Measurements from ENCODE around the gene APCDD1L.

DNA sequence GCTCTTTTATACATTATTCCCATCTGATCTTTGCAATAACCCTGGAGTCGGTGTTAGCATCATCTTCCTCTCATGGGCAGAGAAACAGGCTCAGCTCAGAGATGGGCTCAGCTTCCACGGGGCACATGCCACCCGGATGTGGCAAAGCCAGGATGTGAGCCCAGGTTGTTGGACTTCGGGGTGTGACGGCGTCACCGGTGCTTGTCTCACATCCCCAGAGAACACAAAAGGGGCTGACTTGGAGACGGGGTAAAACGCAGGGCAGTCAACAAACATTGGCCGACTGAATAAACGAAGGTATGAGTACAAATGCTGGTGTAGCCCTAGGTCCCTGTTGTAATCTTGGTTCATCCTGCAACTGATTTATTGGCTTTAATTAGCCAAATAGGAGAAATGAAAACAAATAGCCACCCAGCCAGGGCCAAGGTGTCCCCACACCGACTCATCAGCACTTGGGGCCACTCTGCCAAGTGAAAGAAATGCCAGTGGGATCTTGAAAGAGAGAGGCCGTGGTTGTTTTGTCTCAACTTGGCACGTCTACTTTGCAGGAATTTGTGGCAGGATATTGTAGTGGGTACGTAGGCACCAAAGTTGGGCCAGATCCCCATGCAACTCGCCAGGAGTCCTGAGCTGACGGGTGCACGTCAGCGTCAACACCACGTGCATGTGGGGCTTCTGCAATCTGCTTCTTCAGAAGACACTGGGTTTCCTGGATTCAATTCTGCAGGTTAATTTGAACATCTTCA lies 42.8 kb downstream of the APCDD1L start:
- no peak for TF ChIP-seq FOXM1 (IDR thresholded peaks at IDR 0.05; ENCODE audit: low read depth)
- TF ChIP-seq, protein P1, sequence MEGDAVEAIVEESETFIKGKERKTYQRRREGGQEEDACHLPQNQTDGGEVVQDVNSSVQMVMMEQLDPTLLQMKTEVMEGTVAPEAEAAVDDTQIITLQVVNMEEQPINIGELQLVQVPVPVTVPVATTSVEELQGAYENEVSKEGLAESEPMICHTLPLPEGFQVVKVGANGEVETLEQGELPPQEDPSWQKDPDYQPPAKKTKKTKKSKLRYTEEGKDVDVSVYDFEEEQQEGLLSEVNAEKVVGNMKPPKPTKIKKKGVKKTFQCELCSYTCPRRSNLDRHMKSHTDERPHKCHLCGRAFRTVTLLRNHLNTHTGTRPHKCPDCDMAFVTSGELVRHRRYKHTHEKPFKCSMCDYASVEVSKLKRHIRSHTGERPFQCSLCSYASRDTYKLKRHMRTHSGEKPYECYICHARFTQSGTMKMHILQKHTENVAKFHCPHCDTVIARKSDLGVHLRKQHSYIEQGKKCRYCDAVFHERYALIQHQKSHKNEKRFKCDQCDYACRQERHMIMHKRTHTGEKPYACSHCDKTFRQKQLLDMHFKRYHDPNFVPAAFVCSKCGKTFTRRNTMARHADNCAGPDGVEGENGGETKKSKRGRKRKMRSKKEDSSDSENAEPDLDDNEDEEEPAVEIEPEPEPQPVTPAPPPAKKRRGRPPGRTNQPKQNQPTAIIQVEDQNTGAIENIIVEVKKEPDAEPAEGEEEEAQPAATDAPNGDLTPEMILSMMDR (IDR thresholded peaks at IDR 0.05): no peak
- no peak for TF ChIP-seq EP300 (IDR thresholded peaks at IDR 0.05; ENCODE audit: borderline replicate concordance in 1 of 2, low read depth in 1 of 2, low read length in 1 of 2)
- no peak for TF ChIP-seq TEAD4 (IDR thresholded peaks at IDR 0.05; ENCODE audit: borderline replicate concordance, insufficient read depth)
- TF ChIP-seq, protein P2, sequence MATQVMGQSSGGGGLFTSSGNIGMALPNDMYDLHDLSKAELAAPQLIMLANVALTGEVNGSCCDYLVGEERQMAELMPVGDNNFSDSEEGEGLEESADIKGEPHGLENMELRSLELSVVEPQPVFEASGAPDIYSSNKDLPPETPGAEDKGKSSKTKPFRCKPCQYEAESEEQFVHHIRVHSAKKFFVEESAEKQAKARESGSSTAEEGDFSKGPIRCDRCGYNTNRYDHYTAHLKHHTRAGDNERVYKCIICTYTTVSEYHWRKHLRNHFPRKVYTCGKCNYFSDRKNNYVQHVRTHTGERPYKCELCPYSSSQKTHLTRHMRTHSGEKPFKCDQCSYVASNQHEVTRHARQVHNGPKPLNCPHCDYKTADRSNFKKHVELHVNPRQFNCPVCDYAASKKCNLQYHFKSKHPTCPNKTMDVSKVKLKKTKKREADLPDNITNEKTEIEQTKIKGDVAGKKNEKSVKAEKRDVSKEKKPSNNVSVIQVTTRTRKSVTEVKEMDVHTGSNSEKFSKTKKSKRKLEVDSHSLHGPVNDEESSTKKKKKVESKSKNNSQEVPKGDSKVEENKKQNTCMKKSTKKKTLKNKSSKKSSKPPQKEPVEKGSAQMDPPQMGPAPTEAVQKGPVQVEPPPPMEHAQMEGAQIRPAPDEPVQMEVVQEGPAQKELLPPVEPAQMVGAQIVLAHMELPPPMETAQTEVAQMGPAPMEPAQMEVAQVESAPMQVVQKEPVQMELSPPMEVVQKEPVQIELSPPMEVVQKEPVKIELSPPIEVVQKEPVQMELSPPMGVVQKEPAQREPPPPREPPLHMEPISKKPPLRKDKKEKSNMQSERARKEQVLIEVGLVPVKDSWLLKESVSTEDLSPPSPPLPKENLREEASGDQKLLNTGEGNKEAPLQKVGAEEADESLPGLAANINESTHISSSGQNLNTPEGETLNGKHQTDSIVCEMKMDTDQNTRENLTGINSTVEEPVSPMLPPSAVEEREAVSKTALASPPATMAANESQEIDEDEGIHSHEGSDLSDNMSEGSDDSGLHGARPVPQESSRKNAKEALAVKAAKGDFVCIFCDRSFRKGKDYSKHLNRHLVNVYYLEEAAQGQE (IDR thresholded peaks at IDR 0.05; ENCODE audit: low read depth, low read length): no peak
- TF ChIP-seq POLR2AphosphoS5 (IDR thresholded peaks at IDR 0.05; ENCODE audit: low read depth, low read length): no peak
- TF ChIP-seq NRF1 (IDR thresholded peaks at IDR 0.05; ENCODE audit: low read depth, low read length): no peak
- TF ChIP-seq, protein P3, sequence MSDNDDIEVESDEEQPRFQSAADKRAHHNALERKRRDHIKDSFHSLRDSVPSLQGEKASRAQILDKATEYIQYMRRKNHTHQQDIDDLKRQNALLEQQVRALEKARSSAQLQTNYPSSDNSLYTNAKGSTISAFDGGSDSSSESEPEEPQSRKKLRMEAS (IDR thresholded peaks at IDR 0.05; ENCODE audit: low read depth): no peak
- TF ChIP-seq, protein P4, sequence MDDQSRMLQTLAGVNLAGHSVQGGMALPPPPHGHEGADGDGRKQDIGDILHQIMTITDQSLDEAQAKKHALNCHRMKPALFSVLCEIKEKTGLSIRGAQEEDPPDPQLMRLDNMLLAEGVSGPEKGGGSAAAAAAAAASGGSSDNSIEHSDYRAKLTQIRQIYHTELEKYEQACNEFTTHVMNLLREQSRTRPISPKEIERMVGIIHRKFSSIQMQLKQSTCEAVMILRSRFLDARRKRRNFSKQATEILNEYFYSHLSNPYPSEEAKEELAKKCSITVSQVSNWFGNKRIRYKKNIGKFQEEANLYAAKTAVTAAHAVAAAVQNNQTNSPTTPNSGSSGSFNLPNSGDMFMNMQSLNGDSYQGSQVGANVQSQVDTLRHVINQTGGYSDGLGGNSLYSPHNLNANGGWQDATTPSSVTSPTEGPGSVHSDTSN (IDR thresholded peaks at IDR 0.05): no peak
- TF ChIP-seq, protein P5, sequence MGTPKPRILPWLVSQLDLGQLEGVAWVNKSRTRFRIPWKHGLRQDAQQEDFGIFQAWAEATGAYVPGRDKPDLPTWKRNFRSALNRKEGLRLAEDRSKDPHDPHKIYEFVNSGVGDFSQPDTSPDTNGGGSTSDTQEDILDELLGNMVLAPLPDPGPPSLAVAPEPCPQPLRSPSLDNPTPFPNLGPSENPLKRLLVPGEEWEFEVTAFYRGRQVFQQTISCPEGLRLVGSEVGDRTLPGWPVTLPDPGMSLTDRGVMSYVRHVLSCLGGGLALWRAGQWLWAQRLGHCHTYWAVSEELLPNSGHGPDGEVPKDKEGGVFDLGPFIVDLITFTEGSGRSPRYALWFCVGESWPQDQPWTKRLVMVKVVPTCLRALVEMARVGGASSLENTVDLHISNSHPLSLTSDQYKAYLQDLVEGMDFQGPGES (IDR thresholded peaks at IDR 0.05; ENCODE audit: low read depth, low read length): no peak
- no peak for TF ChIP-seq MEF2A (IDR thresholded peaks at IDR 0.05; ENCODE audit: borderline replicate concordance, low read depth)
- TF ChIP-seq CHD2 (IDR thresholded peaks at IDR 0.05; ENCODE audit: low read length, partially characterized antibody): no peak
- TF ChIP-seq FOSL2 (IDR thresholded peaks at IDR 0.05; ENCODE audit: borderline replicate concordance, low read depth): no peak
